B cell (primary cell): ENCODE data around the gene RAB10. TPM values are rescaled to one million over a fixed set of nuclear protein-coding genes. Genes with fewer than 3 reads are reported as not detected.

Source experiments
- ATAC-seq: fragments of 200-7000 bp; cut with Tn5 transposase; one replicate; pipeline ENCODE4 v1.10.0; 2021; ENCODE audit warnings: low read depth, mild to moderate bottlenecking, moderate number of reproducible peaks, moderate library complexity
- CTCF ChIA-PET: fragments of 350-600 bp; sonication (Branson Sonifier 250); formaldehyde crosslinking; loops from one replicate; lab custom pipeline; 2021; ENCODE audit warnings: antibody characterized with exemption, inconsistent platforms; lab: Charles Lee
- POLR2A ChIA-PET: fragments of 350-600 bp; sonication (Branson Sonifier 250); formaldehyde crosslinking; loops from one replicate; lab custom pipeline; 2021; ENCODE audit warnings: antibody characterized with exemption; lab: Charles Lee
- DNase-seq: peaks from one replicate; pipeline ENCODE4 v3.0.0; 2013
- H2AFZ ChIP-seq: 2 replicates; pipeline ENCODE4 v1.6.1; 2012; ENCODE audit warnings: mild to moderate bottlenecking, low read depth, low read length; ENCODE audit not compliant: insufficient read depth, poor library complexity, severe bottlenecking
- H3K27ac ChIP-seq, 2 donors: 1 replicate in 1 of 2; 2 replicates in 1 of 2; pipeline ENCODE4 v1.5.1; 2012 to 2013; ENCODE audit warnings: low read length in 2 of 2, mild to moderate bottlenecking in 2 of 2, moderate library complexity in 1 of 2
- H3K27me3 ChIP-seq, 4 experiments: fragments of 200-600 bp in 1 of 4; sonication (generic) in 1 of 4; replicated peaks in 1 of 4; 1 replicate in 2 of 4; 2 replicates in 2 of 4; pipeline versions ENCODE4 v1.6.1 to v1.7.0; 2013 to 2016; ENCODE audit warnings: low read length in 3 of 4, mild to moderate bottlenecking in 2 of 4, mixed read lengths in 1 of 4, moderate library complexity in 1 of 4; ENCODE audit not compliant: insufficient read depth in 4 of 4, control insufficient read depth in 3 of 4; ENCODE audit errors: control extremely low read depth in 1 of 4
- H3K36me3 ChIP-seq, 2 experiments: replicated peaks in 1 of 2; 1 replicate in 1 of 2; 2 replicates in 1 of 2; pipeline versions ENCODE4 v1.6.1 to v1.7.1; 2013; ENCODE audit warnings: low read length in 1 of 2; ENCODE audit not compliant: insufficient read depth in 2 of 2, control insufficient read depth in 1 of 2; ENCODE audit errors: control extremely low read depth in 1 of 2, extremely low read depth in 1 of 2
- H3K4me1 ChIP-seq, 2 donors: fragments of 200-600 bp in 1 of 2; sonication (generic) in 1 of 2; 1 replicate in 1 of 2; 2 replicates in 1 of 2; pipeline versions ENCODE4 v1.5.1 to v1.6.1; 2013 to 2017; ENCODE audit warnings: low read length in 2 of 2; ENCODE audit not compliant: control insufficient read depth in 2 of 2, insufficient read depth in 2 of 2
- H3K4me2 ChIP-seq: replicated peaks from 2 replicates; pipeline ENCODE3; 2012; ENCODE audit warnings: mild to moderate bottlenecking, low read depth, low read length; ENCODE audit not compliant: poor library complexity, severe bottlenecking
- H3K4me3 ChIP-seq, 5 experiments: fragments of 200-600 bp in 1 of 5; sonication (generic) in 1 of 5; 1 replicate in 3 of 5; 2 replicates in 2 of 5; pipeline versions ENCODE4 v1.5.1 to v1.7.0; 2011 to 2016; ENCODE audit warnings: low read length in 4 of 5, mild to moderate bottlenecking in 4 of 5, low read depth in 2 of 5, control low read depth in 1 of 5, moderate library complexity in 1 of 5; ENCODE audit not compliant: insufficient read depth in 1 of 5; ENCODE audit errors: control extremely low read depth in 1 of 5, extremely low read depth in 1 of 5
- H3K79me2 ChIP-seq: fragments of 200-600 bp; sonication (generic); one replicate; pipeline ENCODE4 v1.6.0; 2016; ENCODE audit warnings: low read length; ENCODE audit not compliant: control insufficient read depth, insufficient read depth
- H3K9ac ChIP-seq: fragments of 200-600 bp; sonication (generic); 2 replicates; pipeline ENCODE4 v1.6.1; 2017; ENCODE audit warnings: mild to moderate bottlenecking, low read length, moderate library complexity
- H3K9me3 ChIP-seq, 3 donors: one replicate each; pipeline versions ENCODE4 v1.6.1 to v1.7.1; 2013; ENCODE audit warnings: low read length in 2 of 3; ENCODE audit not compliant: control insufficient read depth in 2 of 3, insufficient read depth in 1 of 3; ENCODE audit errors: control extremely low read depth in 1 of 3
- H4K20me1 ChIP-seq: 2 replicates; pipeline ENCODE4 v1.6.0; 2012; ENCODE audit warnings: mild to moderate bottlenecking, low read length; ENCODE audit not compliant: insufficient read depth, control insufficient read depth, poor library complexity, severe bottlenecking
- H3K27ac Mint-ChIP-seq: one replicate; pipeline ENCODE4 v1.8.0; 2021; ENCODE audit warnings: mixed read lengths
- H3K27me3 Mint-ChIP-seq: one replicate; pipeline ENCODE4 v1.8.0; 2021; ENCODE audit warnings: mixed read lengths
- H3K4me1 Mint-ChIP-seq: one replicate; pipeline ENCODE4 v1.8.0; 2021; ENCODE audit warnings: mixed read lengths
- H3K4me3 Mint-ChIP-seq: one replicate; pipeline ENCODE4 v1.8.0; 2021; ENCODE audit warnings: mixed read lengths
- H3K9me3 Mint-ChIP-seq: one replicate; pipeline ENCODE4 v1.8.0; 2022; ENCODE audit warnings: mixed read lengths; ENCODE audit not compliant: insufficient read depth
- CTCF ChIP-seq: fragments of 200-600 bp; IDR thresholded peaks from one replicate; pipeline ENCODE4 v1.8.0; 2022; ENCODE audit warnings: antibody characterized with exemption, mild to moderate bottlenecking
- EZH2 ChIP-seq: IDR thresholded peaks from 2 replicates; pipeline ENCODE4 v1.6.1; 2012; ENCODE audit warnings: borderline replicate concordance, low read depth, mild to moderate bottlenecking, moderate library complexity, low read length; ENCODE audit not compliant: insufficient read depth, poor library complexity, severe bottlenecking
- WGBS: methylation state at CpG from one replicate; pipeline ENCODE4 v1.1.5; 2013; ENCODE audit warnings: missing lambda C conversion rate; ENCODE audit not compliant: insufficient coverage; 5-methylcytosine and 5-hydroxymethylcytosine counted together
- intact Hi-C: fragments of 100-400 bp; cut with micrococcal nuclease; formaldehyde crosslinking; loops from one replicate; pipeline ENCODE4 v1.10.0; 2022
- polyA plus RNA-seq: library from polyadenylated mRNA; depleted of rRNA; stranded (reverse); fragments of >200 nt; gene quantifications from 2 replicates; pipeline ENCODE4 v1.2.3, GENCODE V29; 2012
- total RNA-seq, 2 donors: library from RNA; stranded (reverse); fragments of 120-200 nt in 1 of 2; gene quantifications; 1 replicate in 1 of 2; 2 replicates in 1 of 2; pipeline versions ENCODE4 v1.2.3 to v1.2.4, GENCODE V29; 2013 to 2022

The RAB10 gene
- total and polyA plus RNA-seq, 2 donors (not counting 1 experiment from before 2014, with no cell fraction given) = 21.7 to 66.7 TPM

- WGBS = 39% methylated on average over 6 of the region's 11 CpGs
- no peaks in the 10 kb centered on the region for H3K4me1 ChIP-seq
- H3K9me3 ChIP-seq = no peaks in the 10 kb centered on the region
- intact Hi-C loops = loop anchor here (1.0 to 10.0 kb wide), 4 partner anchors 57 to 540 kb away; no protein-coding TSS in a partner anchor
- no peaks in the 10 kb centered on the region for H3K36me3 ChIP-seq
- no peaks in the 10 kb centered on the region for H3K79me2 ChIP-seq
- H3K27me3 ChIP-seq = peaks cover 0 to 3% (median 0%) of the 10 kb centered on the region in 4 experiments
- H2AFZ ChIP-seq = no peak overlapping the region
- ChIA-PET POLR2A (no interaction called here), CTCF (interaction anchor here (0.6 to 4.4 kb wide), 18 partner anchors 14 to 293 kb away, joined by 3 to 40 read pairs (median 4); partner anchors contain the start of gene RAB10)
- Mint-ChIP-seq H3K9me3 (no peaks in the 10 kb centered on the region), H3K27me3 (peaks cover 10% of the 10 kb centered on the region), H3K4me3 (peak overlapping the region; percentile 24), H3K27ac (no peak overlapping the region), H3K4me1 (no peaks in the 10 kb centered on the region)
- no peaks in the 10 kb centered on the region for H4K20me1 ChIP-seq
- no peak overlapping the region for H3K9ac ChIP-seq
- no peak overlapping the region for H3K4me2 ChIP-seq
- DNase-seq = peak; percentile 69
- no peak overlapping the region for H3K4me3 ChIP-seq
- peak; percentile 73 for ATAC-seq
- no peak overlapping the region for H3K27ac ChIP-seq
- TF ChIP-seq CTCF (peak; percentile 75), EZH2 (no peak)
These were observed 111.2 kb downstream of the RAB10 start for GRCh38 chr2:26144953-26145680.

DNA sequence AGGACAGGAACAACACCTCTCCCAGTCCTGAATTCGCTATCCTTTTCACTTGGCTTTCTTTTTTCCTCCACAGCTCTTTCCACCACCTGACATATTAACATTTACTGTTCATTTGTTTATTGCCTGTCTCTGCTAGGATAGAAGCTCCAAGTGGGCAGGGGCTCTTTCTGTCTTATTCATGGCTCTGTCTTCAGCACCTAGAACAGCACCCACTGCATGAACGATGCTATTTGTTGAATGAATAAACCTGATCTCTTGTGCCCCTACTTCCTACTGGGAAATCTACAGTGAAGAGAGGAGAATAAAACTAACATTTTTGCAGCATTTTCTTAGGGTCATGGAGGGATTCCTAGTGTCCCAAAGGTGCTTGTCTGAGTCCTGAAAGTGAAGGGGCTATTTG, 114.6 kb downstream of the RAB10 start:
- no peaks in the 10 kb centered on the region for H3K4me1 ChIP-seq
- peaks cover 0 to 11% (median 1%) of the 10 kb centered on the region in 4 experiments for H3K27me3 ChIP-seq
- H3K27ac ChIP-seq = no peak overlapping the region
- no peaks in the 10 kb centered on the region for H3K36me3 ChIP-seq
- DNase-seq (no peak), ATAC-seq (no peak)
- ChIA-PET CTCF (interaction anchor here (0.7 to 2.3 kb wide), 4 partner anchors 60 to 573 kb away, joined by 3 to 10 read pairs (median 7); no protein-coding TSS in a partner anchor), POLR2A (no interaction called here)
- Mint-ChIP-seq H3K9me3 (no peaks in the 10 kb centered on the region), H3K4me1 (no peaks in the 10 kb centered on the region), H3K4me3 (no peak overlapping the region), H3K27me3 (peaks cover 19% of the 10 kb centered on the region), H3K27ac (no peak overlapping the region)
- no peak overlapping the region for H3K9ac ChIP-seq
- no peaks in the 10 kb centered on the region for H4K20me1 ChIP-seq
- H3K9me3 ChIP-seq = peaks cover 0 to 1% (median 0%) of the 10 kb centered on the region in 3 donors
- no peak for TF ChIP-seq CTCF
- no peak for TF ChIP-seq EZH2
- no peaks in the 10 kb centered on the region for H3K79me2 ChIP-seq
- WGBS = 83% methylated on average over 1 of the region's 2 CpGs
- H3K4me3 ChIP-seq = no peak overlapping the region
- intact Hi-C loops = loop anchor here (10.0 kb wide), 1 partner anchor 544 kb away; no protein-coding TSS in a partner anchor
- H2AFZ ChIP-seq = no peak overlapping the region
- H3K4me2 ChIP-seq = no peak overlapping the region
